Measurements from ENCODE around the gene C17orf100.
"Not testable (repeated sequence)": the region's sequence is repeated elsewhere in the genome, so short reads cannot be mapped to it uniquely, and the experiment has no call there.

The C17orf100 gene

DNA sequence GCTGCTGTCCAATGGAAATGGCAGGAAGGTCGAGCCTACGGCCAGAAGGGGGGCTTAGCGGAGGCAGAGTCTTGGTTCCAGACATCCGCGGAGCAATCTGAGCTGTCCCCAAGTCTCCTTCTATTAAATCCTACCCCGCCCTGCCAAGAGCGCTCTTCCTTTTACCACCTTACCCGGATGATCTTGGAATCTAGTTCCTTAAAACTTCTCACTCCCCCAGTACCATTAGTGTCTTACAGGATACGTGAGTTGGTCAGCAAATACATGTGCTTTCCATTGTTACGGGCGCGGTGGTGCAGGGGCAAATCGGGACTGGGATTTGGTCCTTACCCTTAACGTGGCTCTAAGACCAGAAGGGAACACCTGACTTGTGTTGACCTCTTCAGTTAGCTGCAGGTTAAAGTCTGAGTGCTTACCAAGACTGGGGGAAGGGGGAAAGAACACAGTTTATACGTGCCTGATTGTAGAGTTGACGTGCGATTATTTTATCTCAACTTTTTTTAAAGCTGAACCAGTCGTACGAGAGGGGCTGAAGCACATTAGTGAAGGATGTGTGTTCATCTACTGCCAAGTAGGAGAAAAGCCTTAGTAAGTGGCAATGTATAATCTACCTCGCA is 10.2 kb upstream of the C17orf100 start:
- DNase-seq: no peak

- no peak for DNase-seq
These were observed 9.0 kb upstream of the C17orf100 start for GRCh38 chr17:6642592-6642991.

DNA sequence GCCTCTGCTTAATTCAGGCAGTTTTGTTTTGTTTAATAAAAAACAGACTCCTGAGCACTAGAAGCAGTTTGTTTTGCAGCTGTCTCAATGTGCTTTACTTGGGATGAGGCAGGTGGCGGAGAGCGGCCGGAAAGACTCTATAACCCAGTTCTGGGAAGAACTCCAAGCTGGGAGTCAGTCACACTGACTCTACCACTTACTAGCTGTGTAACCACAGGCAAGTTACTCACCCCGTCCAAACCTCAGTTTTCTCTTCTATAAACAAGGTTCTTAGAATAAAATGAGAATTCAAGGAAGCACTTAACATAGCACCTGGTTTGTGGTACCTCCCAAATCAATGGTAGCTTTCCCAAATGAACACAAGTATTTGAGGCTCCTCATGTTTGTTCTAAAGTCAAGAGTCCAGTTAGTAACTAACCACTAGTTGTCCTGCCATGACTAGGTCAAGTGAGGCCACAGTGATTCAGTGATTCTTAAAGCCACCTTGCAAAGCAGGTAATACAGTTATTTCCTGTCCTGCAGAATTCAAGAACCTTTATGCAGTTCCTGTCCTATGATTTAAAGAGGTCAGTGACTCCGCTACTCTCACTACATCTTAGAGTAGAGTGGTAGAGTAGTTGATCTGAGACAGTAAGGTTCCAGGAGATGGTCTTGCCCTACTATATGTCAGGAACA is 8.0 kb upstream of the C17orf100 start:
- DNase-seq: no peak

DNA sequence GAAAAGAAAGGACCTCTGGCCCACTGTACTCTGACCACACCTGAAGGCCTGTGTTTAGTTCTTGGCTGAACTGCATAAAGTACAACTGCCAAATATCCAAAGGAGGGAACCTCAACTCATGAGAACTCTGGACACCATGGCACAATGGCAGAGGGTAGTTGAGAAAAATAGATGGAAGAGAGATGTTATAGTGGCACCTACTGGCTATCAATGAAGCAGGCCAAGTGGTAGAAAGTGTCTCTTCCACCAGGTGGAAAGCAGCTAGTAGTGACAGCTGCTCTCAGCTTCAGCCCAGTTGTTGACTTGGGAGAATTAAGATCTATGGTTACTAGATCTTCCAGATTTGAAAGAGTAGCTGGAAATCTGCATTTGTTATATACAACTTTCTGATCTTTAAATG is 3.4 kb upstream of the C17orf100 start:
- no peak for DNase-seq

DNA sequence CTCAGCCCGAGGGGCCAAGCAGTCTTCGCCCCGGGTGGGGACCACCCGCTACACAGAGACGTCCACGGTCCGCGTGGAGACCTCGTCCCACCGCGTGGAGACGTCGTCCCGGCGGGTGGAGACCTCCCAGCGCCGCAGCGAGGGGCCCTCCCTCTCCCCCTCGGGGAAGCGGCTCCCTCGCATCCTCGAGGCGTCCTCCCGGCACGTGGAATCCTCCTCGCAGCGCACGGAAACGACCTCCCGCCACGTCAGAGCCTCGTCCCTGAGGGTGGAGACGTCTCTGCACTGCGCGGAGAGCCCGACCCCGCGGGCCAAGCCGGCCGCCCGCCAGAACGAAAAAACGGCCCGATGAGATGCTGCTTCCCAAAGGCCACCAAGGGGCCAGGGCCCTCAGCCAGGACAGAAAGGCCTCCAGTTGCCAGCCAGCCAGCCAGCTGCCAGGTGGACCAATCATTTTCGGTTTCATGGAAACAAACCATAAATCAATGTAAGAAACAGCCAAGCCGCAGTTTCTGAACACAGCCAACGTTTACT is 424 bp downstream of the C17orf100 start:
- DNase-seq: no peak

- no peak for DNase-seq
These were observed 3.5 kb downstream of the C17orf100 start for GRCh38 chr17:6654841-6655731.

DNA sequence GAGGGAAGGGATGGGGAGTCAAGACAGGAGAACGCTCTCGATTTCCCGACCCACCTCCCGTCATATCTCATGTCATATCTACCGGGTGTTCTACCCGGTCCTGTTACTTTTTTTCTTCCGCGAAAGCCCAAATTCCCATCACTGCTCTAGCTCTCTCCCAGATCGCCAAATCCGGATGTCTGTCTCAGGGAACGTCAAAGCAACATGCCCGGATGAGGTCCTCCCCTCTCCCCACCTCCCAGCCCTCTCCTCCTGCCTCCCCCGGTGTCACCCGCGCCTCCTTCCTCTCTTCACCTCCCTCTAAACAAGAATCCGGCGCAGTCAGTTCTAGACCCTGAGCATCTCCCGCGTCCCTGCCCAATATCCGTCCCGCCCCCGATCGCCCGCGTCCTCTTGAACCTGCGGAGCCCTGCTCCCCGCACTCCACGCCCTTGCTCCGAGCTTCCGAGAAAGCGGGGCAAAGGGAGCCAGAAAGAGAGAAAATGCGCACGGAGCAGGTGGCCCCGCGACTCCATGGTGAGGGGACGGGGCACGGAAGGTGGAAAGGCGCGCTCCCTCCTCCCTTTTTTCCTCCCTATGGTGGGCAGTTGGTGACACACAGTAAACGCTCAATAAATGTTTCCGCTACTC is 4.3 kb downstream of the C17orf100 start:
- not testable (repeated sequence) for DNase-seq

DNA sequence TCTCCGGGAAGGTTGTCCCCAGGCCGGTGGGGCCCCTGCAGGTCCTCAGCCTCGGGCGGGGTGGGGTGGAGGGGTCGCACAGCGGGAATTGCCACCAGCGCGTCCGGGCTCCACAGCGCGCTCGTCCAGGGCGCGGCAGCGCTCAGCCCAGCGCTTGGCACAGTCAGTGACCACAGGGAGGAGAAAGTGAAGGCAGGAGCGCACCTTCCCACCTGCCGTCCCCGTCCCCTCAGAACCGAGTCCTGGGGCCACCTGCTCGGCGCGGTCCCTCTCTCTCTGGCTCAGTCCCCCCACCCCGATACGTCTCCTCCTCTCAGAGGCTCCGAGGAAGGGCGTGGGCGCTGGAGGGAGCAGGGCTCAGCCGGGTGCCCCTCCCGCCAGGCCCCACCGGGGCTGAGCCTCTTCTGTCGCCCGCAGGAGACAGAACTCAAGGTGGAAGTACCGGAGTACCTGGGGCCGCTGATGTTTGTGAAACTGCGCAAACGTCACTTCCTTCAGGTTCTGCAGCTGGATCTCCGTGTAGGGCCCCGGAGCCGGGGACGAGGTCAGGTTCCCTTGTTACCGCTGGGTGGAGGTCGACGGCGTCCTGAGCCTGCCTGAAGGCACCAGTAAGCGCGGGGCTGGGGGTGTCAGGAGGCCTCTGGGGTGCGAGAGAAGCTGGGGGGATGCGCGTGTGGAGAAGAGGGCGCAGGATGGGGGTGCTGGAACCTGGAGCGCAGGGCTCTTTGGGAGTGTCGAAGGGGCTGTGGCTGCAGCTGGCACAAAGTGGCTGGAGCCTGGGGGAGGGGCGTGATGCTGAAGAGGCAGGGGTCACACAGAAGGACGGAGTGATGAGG is 5.5 kb downstream of the C17orf100 start:
- not testable (repeated sequence) for DNase-seq

GRCh38 chr17:6657633-6658287 is 6.2 kb downstream of the C17orf100 start:
- no peak for DNase-seq

DNA sequence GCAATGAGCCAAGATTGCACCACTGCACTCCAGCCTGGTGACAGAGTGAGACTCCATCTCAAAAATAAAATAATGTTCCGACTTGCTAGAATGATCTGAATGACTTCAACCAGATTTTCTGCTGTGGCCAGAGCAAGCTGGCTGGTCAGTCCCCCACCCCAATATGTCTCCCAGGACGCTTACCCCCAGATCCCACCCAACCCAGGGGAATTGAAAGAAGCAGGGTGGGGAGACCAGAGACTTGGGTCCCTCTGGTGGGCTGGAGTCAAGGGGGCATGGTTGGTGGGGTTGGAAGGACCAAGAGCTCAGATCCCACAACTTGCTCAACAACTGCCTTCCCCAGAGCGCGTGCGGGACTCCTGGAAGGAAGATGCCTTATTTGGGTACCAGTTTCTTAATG is 6.8 kb downstream of the C17orf100 start:
- DNase-seq: not testable (repeated sequence)

- DNase-seq: no peak
These were observed 8.5 kb downstream of the C17orf100 start for GRCh38 chr17:6660101-6660500.

GRCh38 chr17:6660805-6661463 is 9.4 kb downstream of the C17orf100 start:
- no peak for DNase-seq

DNA sequence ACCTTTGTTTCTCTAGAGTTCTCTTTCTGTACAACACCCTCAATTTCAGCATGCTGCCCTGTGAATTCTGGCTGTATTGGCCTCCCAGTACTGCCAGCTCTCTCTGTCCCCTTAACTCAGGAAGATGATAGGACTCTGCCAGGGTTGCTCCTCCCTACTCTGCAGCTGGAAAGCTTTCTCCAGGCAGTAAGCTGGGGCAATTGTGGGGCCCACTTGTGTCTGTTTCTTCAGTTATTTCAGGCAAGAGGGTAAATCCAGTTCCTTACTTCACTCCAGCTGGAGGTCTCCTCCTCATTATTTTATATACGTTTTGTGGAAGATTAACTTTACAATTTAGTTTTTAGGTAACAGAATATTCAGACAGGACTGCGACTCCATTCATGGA is 9.9 kb downstream of the C17orf100 start:
- no peak for DNase-seq

DNA sequence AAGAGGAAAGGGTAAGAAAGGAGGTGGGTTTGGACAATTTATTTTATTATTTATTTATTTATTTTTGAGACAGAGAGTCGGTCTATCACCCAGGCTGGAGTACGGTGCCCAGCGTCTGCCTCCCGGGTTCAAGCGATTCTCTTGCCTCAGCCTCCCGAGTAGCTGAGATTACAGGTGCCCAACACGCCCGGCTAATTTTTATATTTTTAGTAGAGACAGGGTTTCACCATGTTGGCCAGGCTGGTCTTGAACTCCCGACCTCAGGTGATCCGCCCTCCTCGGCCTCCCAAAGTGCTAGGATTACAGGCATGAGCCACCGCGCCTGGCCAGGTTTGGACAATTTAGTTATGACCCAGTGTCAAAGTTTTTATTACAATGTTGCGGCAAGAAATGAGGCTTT is 11.6 kb downstream of the C17orf100 start:
- DNase-seq: not testable (repeated sequence)

GRCh38 chr17:6666077-6666521 is 14.5 kb downstream of the C17orf100 start:
- DNase-seq: no peak

GRCh38 chr17:6666557-6666956 is 15.0 kb downstream of the C17orf100 start:
- DNase-seq: no peak

DNA sequence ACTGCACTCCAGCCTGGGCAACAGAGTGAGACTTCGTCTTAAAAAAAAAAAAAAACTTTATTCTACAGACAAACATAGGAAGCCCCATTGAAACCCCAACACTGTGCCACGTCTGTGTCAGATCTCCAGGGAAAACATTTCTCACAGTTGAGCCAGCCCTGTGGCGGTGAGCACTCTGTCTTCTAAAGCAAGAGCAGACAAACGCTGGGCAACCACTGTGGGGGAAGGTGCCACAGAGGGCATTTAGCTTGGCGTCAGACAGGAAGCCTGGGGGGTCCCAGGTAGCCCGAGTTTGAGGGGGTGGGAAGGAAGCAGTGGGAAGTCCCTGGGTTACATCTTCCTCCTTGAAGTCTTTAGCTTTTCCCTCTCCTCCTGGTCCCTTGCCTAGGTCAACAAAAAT is 16.0 kb downstream of the C17orf100 start:
- no peak for DNase-seq

DNA sequence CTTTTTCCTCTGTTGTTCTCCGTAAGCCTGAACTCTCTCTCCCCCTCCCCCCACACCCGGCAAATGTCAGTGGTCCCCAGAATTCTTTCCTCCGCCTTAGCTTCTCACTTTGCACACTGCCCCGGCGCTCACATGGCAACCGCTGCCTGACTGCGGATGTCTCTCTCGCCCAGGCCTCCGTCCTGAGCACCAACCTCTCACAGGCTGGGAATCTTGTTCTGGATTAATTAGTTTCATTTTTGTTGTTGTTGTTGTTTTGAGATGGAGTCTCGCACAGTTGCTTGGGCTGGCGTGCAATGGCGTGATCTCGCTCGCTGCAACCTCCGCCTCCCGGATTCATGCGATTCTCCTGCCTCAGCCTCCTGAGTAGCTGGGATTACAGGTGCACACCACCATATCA is 16.7 kb downstream of the C17orf100 start:
- DNase-seq: no peak

- DNase-seq: no peak
These were observed 17.3 kb downstream of the C17orf100 start for GRCh38 chr17:6668727-6669425.

DNA sequence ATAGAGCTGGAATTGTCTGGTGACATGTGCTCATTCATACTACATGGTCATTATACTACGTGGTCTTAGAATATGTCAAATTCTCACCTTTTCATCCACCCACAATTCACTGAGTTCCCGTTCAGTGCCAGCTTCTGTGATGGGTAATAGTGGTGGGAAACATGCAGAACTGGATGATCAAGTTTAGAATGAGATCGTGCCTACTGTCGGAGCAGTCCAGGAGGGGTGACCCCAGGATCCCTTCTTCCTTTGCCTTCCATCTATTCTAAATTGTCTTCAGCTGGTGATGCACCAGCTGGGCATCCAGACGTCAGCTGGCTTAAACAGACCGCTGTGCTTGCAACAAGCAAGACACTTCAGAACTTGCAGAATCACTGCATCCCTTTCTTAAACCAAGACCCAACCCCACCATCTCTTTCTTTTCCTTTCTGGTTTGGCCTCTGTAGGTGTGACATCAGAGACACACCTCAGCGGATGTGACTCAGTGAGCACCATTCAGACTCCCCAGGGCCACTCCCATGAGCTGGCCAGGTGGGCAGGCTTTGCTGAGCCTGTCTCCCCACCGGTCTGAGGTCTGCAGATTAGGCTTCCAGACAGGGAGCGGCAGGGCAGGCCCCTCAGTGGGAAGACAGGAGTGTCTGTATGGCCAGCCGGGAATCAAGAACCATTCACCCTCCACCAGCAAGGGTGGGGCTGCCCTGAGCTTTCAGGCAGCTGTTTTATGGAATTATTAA is 18.1 kb downstream of the C17orf100 start:
- DNase-seq: no peak
